GM12878 (cell line): ENCODE data around the gene MAP3K7. TPM values are rescaled to one million over a fixed set of nuclear protein-coding genes. Genes with fewer than 3 reads are reported as not detected.

Experiments
- ATAC-seq: fragments of 200-7000 bp; cut with Tn5 transposase; 3 replicates; pipeline ENCODE4 v1.9.1; 2020; ENCODE audit warnings: mild to moderate bottlenecking, moderate library complexity
- BruUV-seq: library from RNA; stranded (reverse); fragments of 400-500 nt; replicated peaks from 2 replicates; lab custom pipeline; 2021; lab: Mats Ljungman, UMichigan
- CTCF ChIA-PET: fragments of 300-600 bp; sonication (Branson Sonifier 250); formaldehyde crosslinking; extraction: SDS; loops from one replicate; lab custom pipeline; 2021; ENCODE audit warnings: inconsistent platforms; lab: Yijun Ruan, JAX
- POLR2A ChIA-PET: fragments of 350-600 bp; formaldehyde crosslinking; extraction: SDS; loops from one replicate; lab custom pipeline; 2021; ENCODE audit warnings: inconsistent platforms; lab: Charles Lee
- RAD21 ChIA-PET: fragments of 300-600 bp; sonication (Branson Sonifier 250); formaldehyde crosslinking; loops from one replicate; lab custom pipeline; 2023; ENCODE audit warnings: antibody characterized with exemption; ENCODE audit not compliant: unreplicated experiment; lab: Charles Lee
- SMC1A ChIA-PET: fragments of 300-600 bp; sonication (Branson Sonifier 250); formaldehyde crosslinking; loops from one replicate; lab custom pipeline; 2023; ENCODE audit not compliant: unreplicated experiment, uncharacterized antibody; lab: Charles Lee
- DNase-seq: peaks from one replicate; pipeline ENCODE4 v3.0.0-alpha.2; 2011; ENCODE audit warnings: low read depth, low spot score
- FAIRE-seq: peaks from 3 replicates; lab custom pipeline; 2011; peaks lifted over from hg19 to GRCh38; lab: Jason Lieb, UNC
- H2AFZ ChIP-seq: 2 replicates; pipeline ENCODE4 v1.6.0; 2011; ENCODE audit warnings: low read depth, low read length, control low read depth; ENCODE audit not compliant: control insufficient read depth
- H3K27ac ChIP-seq: 2 replicates; pipeline ENCODE4 v1.5.1; 2011; ENCODE audit warnings: control low read depth; ENCODE audit not compliant: control insufficient read depth, insufficient read depth
- H3K27me3 ChIP-seq, 2 experiments: replicated peaks in 1 of 2; 2 replicates each; pipeline versions ENCODE4 v1.6.0 to v1.6.1; 2011; ENCODE audit warnings: low read length in 1 of 2; ENCODE audit not compliant: control insufficient read depth in 2 of 2, insufficient read depth in 2 of 2
- H3K36me3 ChIP-seq, 2 experiments: 2 replicates each; pipeline ENCODE4 v1.5.1; 2011; ENCODE audit warnings: low read length in 1 of 2; ENCODE audit not compliant: control insufficient read depth in 2 of 2, insufficient read depth in 2 of 2
- H3K4me1 ChIP-seq: 2 replicates; pipeline ENCODE4 v1.6.1; 2011; ENCODE audit warnings: mild to moderate bottlenecking, low read length, moderate library complexity, mixed read lengths; ENCODE audit not compliant: control insufficient read depth, insufficient read depth
- H3K4me2 ChIP-seq: 2 replicates; pipeline ENCODE4 v1.6.0; 2011; ENCODE audit warnings: control low read depth; ENCODE audit not compliant: control insufficient read depth, insufficient read depth
- H3K4me3 ChIP-seq: fragments of 200-600 bp; sonication (generic); 2 replicates; pipeline ENCODE4 v1.5.1; 2016
- H3K79me2 ChIP-seq: 2 replicates; pipeline ENCODE4 v1.6.0; 2011; ENCODE audit warnings: low read length; ENCODE audit not compliant: control insufficient read depth, insufficient read depth
- H3K9ac ChIP-seq: 2 replicates; pipeline ENCODE4 v1.8.0; 2011; ENCODE audit warnings: low read length, control low read depth, mixed read lengths; ENCODE audit not compliant: control insufficient read depth, insufficient read depth
- H3K9me3 ChIP-seq: replicated peaks from 3 replicates; pipeline ENCODE4 v1.5.1; 2011; ENCODE audit warnings: mild to moderate bottlenecking, low read length; ENCODE audit not compliant: control insufficient read depth, insufficient read depth
- H4K20me1 ChIP-seq: 2 replicates; pipeline ENCODE4 v1.6.0; 2011; ENCODE audit not compliant: control insufficient read depth, insufficient read depth
- BCL11A ChIP-seq: IDR thresholded peaks from 2 replicates; pipeline ENCODE4 v1.6.1; 2011; ENCODE audit warnings: low read depth, low read length
- CHD4 ChIP-seq: fragments of 200-600 bp; sonication (generic); IDR thresholded peaks from 2 replicates; pipeline ENCODE4 v1.6.1; 2016; ENCODE audit warnings: mild to moderate bottlenecking
- MTA2 ChIP-seq: fragments of 450-650 bp; IDR thresholded peaks from 2 replicates; pipeline ENCODE4 v1.6.1; 2016; ENCODE audit warnings: low read depth, mild to moderate bottlenecking, moderate library complexity
- NFXL1 ChIP-seq: fragments of 450-650 bp; IDR thresholded peaks from 2 replicates; pipeline ENCODE4 v1.6.1; 2017; ENCODE audit warnings: antibody characterized with exemption, mild to moderate bottlenecking, borderline replicate concordance
- RCOR1 ChIP-seq: conservative IDR thresholded peaks from 2 replicates; pipeline ENCODE4 v1.6.1; 2012; ENCODE audit warnings: low read depth, low read length, improper control_type of control experiment
- RELA ChIP-seq: fragments of 450-650 bp; IDR thresholded peaks from 2 replicates; pipeline ENCODE4 v1.8.0; 2014; ENCODE audit warnings: borderline replicate concordance; ENCODE audit not compliant: partially characterized antibody
- WGBS: methylation state at CpG from one replicate; pipeline ENCODE4 v1.1.6; 2016; ENCODE audit warnings: low lambda C conversion rate; ENCODE audit not compliant: insufficient replicate concordance, insufficient coverage; ENCODE audit errors: missing lambda C conversion rate; 5-methylcytosine and 5-hydroxymethylcytosine counted together
- in situ Hi-C: fragments of 300-500 bp; cut with MboI; formaldehyde crosslinking; loops from 9 replicates; pipeline ENCODE4 v1.14.3; 2018; ENCODE audit warnings: mixed read lengths
- intact Hi-C: fragments of 100-400 bp; cut with micrococcal nuclease; formaldehyde crosslinking; loops from one replicate; pipeline ENCODE4 v1.14.2; 2022; ENCODE audit not compliant: unreplicated experiment
- polyA plus RNA-seq, 11 experiments: library from polyadenylated mRNA; depleted of rRNA in 4 of 11; unstranded in 6 of 11; stranded (reverse) in 5 of 11; fragments of >200 nt; fragmentation: Nextera tagmentation in 4 of 11; fragmentation: Illumina TruSeq in 1 of 11; extraction: Ambion mirVana in 4 of 11; extraction: Trizol in 1 of 11; gene quantifications; 1 replicate in 1 of 11; 2 replicates in 10 of 11; pipeline versions ENCODE4 v1.2.1 to v1.2.3, GENCODE V29; 2011 to 2016; ENCODE audit warnings: inconsistent platforms in 2 of 11, missing spikeins in 2 of 11, low read depth in 1 of 11
- total RNA-seq, 4 experiments: library from RNA; depleted of rRNA in 3 of 4; stranded (reverse); fragments of >200 nt in 3 of 4; fragmentation: Illumina TruSeq in 1 of 4; extraction: Trizol in 1 of 4; gene quantifications; 2 replicates each; pipeline versions ENCODE4 v1.2.1 to v1.2.3, GENCODE V29; 2013 to 2021
- TF ChIP-seq, protein P1 (sequence below): fragments of 450-650 bp; IDR thresholded peaks from 2 replicates; pipeline ENCODE4 v1.6.1; 2017; ENCODE audit warnings: antibody characterized with exemption, mild to moderate bottlenecking, moderate library complexity

The MAP3K7 gene
- total and polyA plus RNA-seq, 10 of the 15 experiments (the other 5 are each of a cell fraction or from before 2014, with no cell fraction given), result 7.0 to 42.6 (median 22.0) TPM

DNA sequence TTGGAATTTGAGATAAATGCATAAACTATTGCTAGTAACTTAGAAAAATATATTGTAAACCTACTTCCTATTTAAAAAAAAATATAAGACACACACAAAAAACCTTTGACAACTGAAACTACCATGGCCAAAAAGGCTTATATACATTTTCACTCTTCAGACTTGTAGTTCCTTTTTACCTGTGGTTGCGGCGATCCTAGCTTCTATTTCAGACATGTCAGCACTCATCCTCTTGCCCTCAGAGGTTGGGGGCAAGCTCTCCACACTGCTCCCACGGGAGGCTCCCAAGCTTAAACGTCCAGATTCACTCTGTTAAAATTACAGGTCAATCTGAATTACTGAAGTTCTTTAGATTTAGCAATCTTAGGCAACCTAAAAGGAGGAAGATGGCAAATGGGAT lies 39.8 kb downstream of the MAP3K7 start:
- Histone ChIP-seq H3K4me2 (no peak overlapping the region), H3K4me1 (no peaks in the 10 kb centered on the region), H3K27me3 (no peaks in the 10 kb centered on the region), H3K9ac (no peak overlapping the region), H3K27ac (no peak overlapping the region), H3K36me3 (peaks cover 0 to 20% of the 10 kb centered on the region in 2 experiments), H2AFZ (no peak overlapping the region), H3K79me2 (no peaks in the 10 kb centered on the region), H3K4me3 (no peak overlapping the region), H4K20me1 (no peaks in the 10 kb centered on the region), H3K9me3 (no peaks in the 10 kb centered on the region)
- intact Hi-C loops (no loop called here), in situ Hi-C loops (no loop called here)
- SMC1A ChIA-PET, result interaction anchor here (1.5 kb wide), 1 partner anchor 21 kb away, joined by 4 read pairs; no protein-coding TSS in a partner anchor
- CTCF ChIA-PET, result interaction anchor here (1.5 kb wide), 1 partner anchor 8 kb away, joined by 5 read pairs; no protein-coding TSS in a partner anchor
- POLR2A ChIA-PET, result no interaction called here
- TF ChIP-seq RELA, result no peak
- TF ChIP-seq NFXL1, result no peak
- TF ChIP-seq CHD4, result no peak
- TF ChIP-seq MTA2, result no peak
- TF ChIP-seq BCL11A, result no peak
- no peak for TF ChIP-seq RCOR1
- TF ChIP-seq, protein P1, sequence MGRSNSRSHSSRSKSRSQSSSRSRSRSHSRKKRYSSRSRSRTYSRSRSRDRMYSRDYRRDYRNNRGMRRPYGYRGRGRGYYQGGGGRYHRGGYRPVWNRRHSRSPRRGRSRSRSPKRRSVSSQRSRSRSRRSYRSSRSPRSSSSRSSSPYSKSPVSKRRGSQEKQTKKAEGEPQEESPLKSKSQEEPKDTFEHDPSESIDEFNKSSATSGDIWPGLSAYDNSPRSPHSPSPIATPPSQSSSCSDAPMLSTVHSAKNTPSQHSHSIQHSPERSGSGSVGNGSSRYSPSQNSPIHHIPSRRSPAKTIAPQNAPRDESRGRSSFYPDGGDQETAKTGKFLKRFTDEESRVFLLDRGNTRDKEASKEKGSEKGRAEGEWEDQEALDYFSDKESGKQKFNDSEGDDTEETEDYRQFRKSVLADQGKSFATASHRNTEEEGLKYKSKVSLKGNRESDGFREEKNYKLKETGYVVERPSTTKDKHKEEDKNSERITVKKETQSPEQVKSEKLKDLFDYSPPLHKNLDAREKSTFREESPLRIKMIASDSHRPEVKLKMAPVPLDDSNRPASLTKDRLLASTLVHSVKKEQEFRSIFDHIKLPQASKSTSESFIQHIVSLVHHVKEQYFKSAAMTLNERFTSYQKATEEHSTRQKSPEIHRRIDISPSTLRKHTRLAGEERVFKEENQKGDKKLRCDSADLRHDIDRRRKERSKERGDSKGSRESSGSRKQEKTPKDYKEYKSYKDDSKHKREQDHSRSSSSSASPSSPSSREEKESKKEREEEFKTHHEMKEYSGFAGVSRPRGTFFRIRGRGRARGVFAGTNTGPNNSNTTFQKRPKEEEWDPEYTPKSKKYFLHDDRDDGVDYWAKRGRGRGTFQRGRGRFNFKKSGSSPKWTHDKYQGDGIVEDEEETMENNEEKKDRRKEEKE, result no peak
- RAD21 ChIA-PET, result no interaction called here
- 87% methylated on average over 4 of the region's 4 CpGs for WGBS
- ATAC-seq (no peak), DNase-seq (no peak), FAIRE-seq (no peak)
- no TSS peak for BruUV-seq
